ENCODE measurements around the gene SCUBE3. TPM values are rescaled to one million over a fixed set of nuclear protein-coding genes. Genes with fewer than 3 reads are reported as not detected.
A peak's percentile ranks its signal among the peaks of the same experiment; 100 is the strongest.

Gene SCUBE3
- total RNA-seq, 6 donors from 2014 or later = under 0.01 to 1.2 (median 0.48) TPM

- H3K36me3 ChIP-seq = no peaks in the 10 kb centered on the region
- no peak for DNase-seq
- no peak for ATAC-seq (ENCODE audit: low FRiP score in 2 of 2)
- WGBS, 2 donors = 62 to 66% methylated on average over 3 of the region's 3 CpGs
- H3K27me3 ChIP-seq = no peaks in the 10 kb centered on the region
- no peaks in the 10 kb centered on the region for H3K9me3 ChIP-seq
- no peak overlapping the region for H3K27ac ChIP-seq
- peaks cover 0 to 7% (median 0%) of the 10 kb centered on the region in 4 donors for H3K4me1 ChIP-seq
- TF ChIP-seq EP300 (IDR thresholded peaks at IDR 0.05) (no peak), POLR2AphosphoS5 (IDR thresholded peaks at IDR 0.05) (no peak), POLR2A (IDR thresholded peaks at IDR 0.05) (no peak)
- TF ChIP-seq, protein P1, sequence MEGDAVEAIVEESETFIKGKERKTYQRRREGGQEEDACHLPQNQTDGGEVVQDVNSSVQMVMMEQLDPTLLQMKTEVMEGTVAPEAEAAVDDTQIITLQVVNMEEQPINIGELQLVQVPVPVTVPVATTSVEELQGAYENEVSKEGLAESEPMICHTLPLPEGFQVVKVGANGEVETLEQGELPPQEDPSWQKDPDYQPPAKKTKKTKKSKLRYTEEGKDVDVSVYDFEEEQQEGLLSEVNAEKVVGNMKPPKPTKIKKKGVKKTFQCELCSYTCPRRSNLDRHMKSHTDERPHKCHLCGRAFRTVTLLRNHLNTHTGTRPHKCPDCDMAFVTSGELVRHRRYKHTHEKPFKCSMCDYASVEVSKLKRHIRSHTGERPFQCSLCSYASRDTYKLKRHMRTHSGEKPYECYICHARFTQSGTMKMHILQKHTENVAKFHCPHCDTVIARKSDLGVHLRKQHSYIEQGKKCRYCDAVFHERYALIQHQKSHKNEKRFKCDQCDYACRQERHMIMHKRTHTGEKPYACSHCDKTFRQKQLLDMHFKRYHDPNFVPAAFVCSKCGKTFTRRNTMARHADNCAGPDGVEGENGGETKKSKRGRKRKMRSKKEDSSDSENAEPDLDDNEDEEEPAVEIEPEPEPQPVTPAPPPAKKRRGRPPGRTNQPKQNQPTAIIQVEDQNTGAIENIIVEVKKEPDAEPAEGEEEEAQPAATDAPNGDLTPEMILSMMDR (IDR thresholded peaks at IDR 0.05) = no peak
- no peak overlapping the region for H3K4me3 ChIP-seq
Measured at GRCh38 chr6:35176301-35177024, 37.3 kb upstream of the SCUBE3 start.

DNA sequence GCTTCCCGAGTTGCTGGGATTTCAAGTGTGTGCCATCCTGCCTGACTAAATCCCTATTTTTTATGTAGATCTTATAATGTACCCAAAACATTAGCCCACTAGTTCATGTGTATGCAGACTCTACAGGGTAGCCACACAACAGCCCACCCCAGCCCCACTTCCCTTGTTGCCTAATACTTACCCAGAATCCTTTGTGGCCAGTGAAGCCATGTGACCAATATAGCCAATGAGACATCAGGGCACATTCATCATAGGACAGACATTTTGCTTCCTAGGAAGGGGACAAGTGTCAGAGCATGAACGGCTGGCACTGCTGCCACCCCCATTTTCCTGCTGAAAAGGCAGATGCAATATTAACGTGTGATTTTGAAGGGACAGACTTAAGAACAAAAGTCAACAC, 36.6 kb upstream of the SCUBE3 start:
- no peak for ATAC-seq (ENCODE audit: low FRiP score in 2 of 2)
- TF ChIP-seq, protein P1 (IDR thresholded peaks at IDR 0.05) = no peak
- TF ChIP-seq POLR2AphosphoS5 (IDR thresholded peaks at IDR 0.05) = no peak
- no peak for TF ChIP-seq POLR2A (IDR thresholded peaks at IDR 0.05)
- TF ChIP-seq EP300 (IDR thresholded peaks at IDR 0.05) = no peak

DNA sequence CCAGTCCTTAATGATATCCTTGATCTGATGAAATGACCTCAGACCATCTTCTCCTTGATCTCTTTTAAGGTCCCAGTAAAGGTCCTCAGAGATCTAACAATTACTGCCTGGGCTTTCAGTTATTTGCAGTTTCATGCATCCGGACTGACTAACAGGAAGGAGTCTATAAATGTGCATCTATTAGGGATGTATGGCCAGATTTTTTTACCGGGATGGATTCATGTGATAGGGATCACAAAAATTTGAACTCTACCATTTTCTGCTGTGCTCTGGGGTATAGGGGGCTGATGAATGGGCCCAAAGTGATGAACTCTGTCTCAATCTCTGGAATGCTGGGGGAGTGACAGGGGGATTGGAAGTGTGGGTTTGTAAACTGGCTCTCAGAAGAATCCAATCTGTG, 36.2 kb upstream of the SCUBE3 start:
- ATAC-seq (ENCODE audit: low FRiP score in 2 of 2) = no peak
- no peaks in the 10 kb centered on the region for H3K27me3 ChIP-seq
- H3K27ac ChIP-seq = peak overlapping the region in 1 of 4 donors; percentile 53
- H3K9me3 ChIP-seq = no peaks in the 10 kb centered on the region
- 62 to 82% methylated on average over 2 of the region's 2 CpGs for WGBS, 2 donors
- no peak overlapping the region for H3K4me3 ChIP-seq
- no peaks in the 10 kb centered on the region for H3K36me3 ChIP-seq
- no peak for TF ChIP-seq EP300 (IDR thresholded peaks at IDR 0.05)
- no peak for TF ChIP-seq POLR2AphosphoS5 (IDR thresholded peaks at IDR 0.05)
- TF ChIP-seq, protein P1 (IDR thresholded peaks at IDR 0.05) = no peak
- TF ChIP-seq POLR2A (IDR thresholded peaks at IDR 0.05) = no peak
- no peak for DNase-seq
- peaks cover 0 to 16% (median 9%) of the 10 kb centered on the region in 4 donors for H3K4me1 ChIP-seq

More for the DNA sequence above, 36.6 kb upstream of the SCUBE3 start:
- Histone ChIP-seq H3K27ac (peak overlapping the region in 1 of 4 donors; percentile 53), H3K9me3 (no peaks in the 10 kb centered on the region), H3K4me3 (no peak overlapping the region), H3K36me3 (no peaks in the 10 kb centered on the region), H3K27me3 (no peaks in the 10 kb centered on the region), H3K4me1 (peaks cover 0 to 14% (median 6%) of the 10 kb centered on the region in 4 donors)
- DNase-seq = no peak
- WGBS, 2 donors = 60 to 69% methylated on average over 3 of the region's 3 CpGs

- H3K9me3 ChIP-seq = no peaks in the 10 kb centered on the region
- DNase-seq = no peak
- H3K4me1 ChIP-seq = peaks cover 0 to 16% (median 9%) of the 10 kb centered on the region in 4 donors
- no peaks in the 10 kb centered on the region for H3K27me3 ChIP-seq
- TF ChIP-seq POLR2A (IDR thresholded peaks at IDR 0.05) (no peak), EP300 (IDR thresholded peaks at IDR 0.05) (peak in 1 of 4 donors; percentile 55)
- H3K27ac ChIP-seq = peak overlapping the region in 3 of 4 donors; percentile 15 to 53 (median 41)
- no peak overlapping the region for H3K4me3 ChIP-seq
- H3K36me3 ChIP-seq = no peaks in the 10 kb centered on the region
- no peak for ATAC-seq (ENCODE audit: low FRiP score in 2 of 2)
- 75 to 87% methylated on average over 2 of the region's 2 CpGs for WGBS, 2 donors
Measured at GRCh38 chr6:35178012-35178411, 35.7 kb upstream of the SCUBE3 start.

DNA sequence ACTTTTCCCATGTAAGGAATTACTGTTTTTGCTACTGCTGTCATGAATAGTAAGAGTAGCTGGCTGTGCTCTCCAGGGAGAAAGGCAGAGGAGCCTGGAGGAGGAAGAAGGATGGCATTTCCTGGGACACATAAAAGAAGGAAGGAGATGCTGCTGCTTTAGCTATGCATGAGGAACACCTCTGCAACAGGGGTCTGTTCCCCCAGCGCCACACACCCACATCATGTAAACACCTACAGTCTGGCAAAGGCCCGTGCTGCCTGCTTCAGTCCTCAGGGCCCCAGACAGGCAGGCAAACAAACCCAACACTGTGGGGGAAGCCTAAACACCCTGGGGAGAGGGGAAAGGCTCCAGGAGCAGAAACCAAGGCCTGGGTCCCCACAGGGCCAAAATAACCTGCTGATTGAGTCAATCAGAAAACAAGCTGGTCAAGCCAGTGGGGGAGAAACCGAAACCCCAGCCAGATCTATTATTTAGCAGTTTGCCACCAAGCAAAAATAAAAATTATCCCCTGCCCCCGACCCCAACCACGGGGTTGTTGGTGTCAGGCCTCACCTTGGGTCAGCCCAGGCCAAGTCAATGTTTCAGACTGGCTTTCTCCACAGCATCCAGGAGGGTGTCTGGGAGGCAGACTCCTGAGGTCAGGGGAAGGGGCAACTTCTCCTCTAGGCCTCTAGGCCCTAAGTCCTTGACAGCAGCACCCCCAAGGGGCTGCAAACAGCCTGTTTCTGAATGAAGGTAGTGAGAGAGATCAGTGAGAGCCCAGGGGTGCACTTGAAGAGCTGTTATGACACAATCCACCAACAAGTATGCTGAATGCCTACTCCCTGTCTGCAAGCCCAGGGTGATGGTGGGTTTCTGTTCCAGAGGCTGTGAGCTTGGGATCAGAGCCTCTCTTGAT, 34.6 kb upstream of the SCUBE3 start:
- Histone ChIP-seq H3K9me3 (no peaks in the 10 kb centered on the region), H3K27me3 (no peaks in the 10 kb centered on the region), H3K36me3 (no peaks in the 10 kb centered on the region), H3K4me1 (peaks cover 0 to 16% (median 9%) of the 10 kb centered on the region in 4 donors), H3K4me3 (no peak overlapping the region), H3K27ac (peak overlapping the region in 3 of 4 donors; percentile 2 to 41 (median 15))
- DNase-seq (no peak), ATAC-seq (ENCODE audit: low FRiP score in 2 of 2) (no peak)
- TF ChIP-seq EP300 (IDR thresholded peaks at IDR 0.05) (no peak), POLR2A (IDR thresholded peaks at IDR 0.05) (no peak), POLR2AphosphoS5 (IDR thresholded peaks at IDR 0.05) (no peak)
- TF ChIP-seq, protein P1 (IDR thresholded peaks at IDR 0.05) = no peak
- 74 to 79% methylated on average over 5 of the region's 5 CpGs for WGBS, 2 donors
